A549 (cell line): Measurements from ENCODE around the gene PSMC5. TPM values are rescaled to one million over a fixed set of nuclear protein-coding genes. Genes with fewer than 3 reads are reported as not detected.
A peak's percentile ranks its signal among the peaks of the same experiment; 100 is the strongest.

Source experiments
- ATAC-seq, 2 experiments: fragments of 200-7000 bp in 1 of 2; fragments of >200 bp in 1 of 2; cut with Nextera tagmentation in 1 of 2; cut with Tn5 transposase in 1 of 2; 3 replicates each; pipeline versions ENCODE4 v1.8.0 to v1.9.1; 2018 to 2020; ENCODE audit warnings: mild to moderate bottlenecking in 1 of 2, moderate library complexity in 1 of 2
- CTCF ChIA-PET: fragments of 300-600 bp; sonication (Branson Sonifier 250); formaldehyde crosslinking; extraction: SDS; loops from one replicate; lab custom pipeline; 2021; ENCODE audit warnings: antibody characterized with exemption, inconsistent platforms; lab: Yijun Ruan, JAX
- POLR2A ChIA-PET: fragments of 350-600 bp; formaldehyde crosslinking; extraction: SDS; loops from one replicate; lab custom pipeline; 2021; ENCODE audit warnings: antibody characterized with exemption, inconsistent platforms; lab: Yijun Ruan, JAX
- DNase-seq, 2 experiments: peaks; one replicate each; pipeline versions ENCODE4 v3.0.0 to v3.0.0-alpha.2; 2011 to 2016; ENCODE audit warnings: low read depth in 1 of 2, low spot score in 1 of 2
- FAIRE-seq: peaks from 2 replicates; lab custom pipeline; 2011; peaks lifted over from hg19 to GRCh38; lab: Jason Lieb, UNC
- H3K27ac ChIP-seq, 2 experiments: fragments of >200 bp; sonication (Bioruptor Twin); formaldehyde crosslinking; 3 replicates each; pipeline ENCODE4 v1.5.1; 2016 to 2017
- H3K4me1 ChIP-seq: fragments of >200 bp; sonication (Bioruptor Twin); formaldehyde crosslinking; 3 replicates; pipeline ENCODE4 v1.6.1; 2016
- H3K4me2 ChIP-seq: fragments of >200 bp; sonication (Bioruptor Twin); formaldehyde crosslinking; 3 replicates; pipeline ENCODE4 v1.6.1; 2016
- H3K4me3 ChIP-seq: fragments of >200 bp; sonication (Bioruptor Twin); formaldehyde crosslinking; 3 replicates; pipeline ENCODE4 v1.5.1; 2016
- H3K9me3 ChIP-seq: fragments of >200 bp; sonication (Bioruptor Twin); formaldehyde crosslinking; 3 replicates; pipeline ENCODE4 v1.6.1; 2016
- BCL3 ChIP-seq: fragments of >200 bp; sonication (Bioruptor Twin); formaldehyde crosslinking; IDR thresholded peaks from 3 replicates; pipeline ENCODE4 v1.6.1; 2016
- CEBPB ChIP-seq, 2 experiments: fragments of >200 bp in 1 of 2; sonication (Bioruptor Twin) in 1 of 2; formaldehyde crosslinking in 1 of 2; IDR thresholded peaks; 2 replicates each; pipeline ENCODE4 v1.6.1; 2012 to 2016
- CHD2 ChIP-seq: fragments of 150-350 bp; IDR thresholded peaks from 2 replicates; pipeline ENCODE4 v1.6.1; 2014; ENCODE audit warnings: low read length; ENCODE audit not compliant: partially characterized antibody
- CTCF ChIP-seq: fragments of >200 bp; sonication (Bioruptor Twin); formaldehyde crosslinking; IDR thresholded peaks from 3 replicates; pipeline ENCODE4 v1.5.1; 2016
- ELK1 ChIP-seq: fragments of 150-350 bp; IDR thresholded peaks from 2 replicates; pipeline ENCODE4 v1.6.1; 2014; ENCODE audit warnings: low read depth, mild to moderate bottlenecking, low read length
- FOXS1 ChIP-seq: fragments of 250-450 bp; sonication (Bioruptor Pico); IDR thresholded peaks from 2 replicates; pipeline ENCODE4 v1.5.0; 2020; ENCODE audit warnings: mild to moderate bottlenecking, moderate library complexity
- GATA3 ChIP-seq: IDR thresholded peaks from 2 replicates; pipeline ENCODE4 v1.6.1; 2012; ENCODE audit warnings: borderline replicate concordance
- HOXA7 ChIP-seq: fragments of 250-450 bp; sonication (Bioruptor Pico); IDR thresholded peaks from 2 replicates; pipeline ENCODE4 v1.5.0; 2020; ENCODE audit warnings: mild to moderate bottlenecking, moderate library complexity
- KDM5A ChIP-seq: fragments of 200-600 bp; sonication (generic); IDR thresholded peaks from 2 replicates; pipeline ENCODE4 v1.6.1; 2016; ENCODE audit warnings: antibody characterized with exemption, mild to moderate bottlenecking
- MAX ChIP-seq: IDR thresholded peaks from 2 replicates; pipeline ENCODE4 v1.6.1; 2012
- PBX3 ChIP-seq: IDR thresholded peaks from 2 replicates; pipeline ENCODE4 v1.6.1; 2012
- PHF8 ChIP-seq: fragments of 200-600 bp; sonication (generic); IDR thresholded peaks from 2 replicates; pipeline ENCODE4 v1.6.1; 2016; ENCODE audit warnings: low read depth, mild to moderate bottlenecking, antibody characterized with exemption, moderate library complexity, borderline replicate concordance
- RARB ChIP-seq: fragments of 250-450 bp; sonication (Bioruptor Pico); IDR thresholded peaks from 2 replicates; pipeline ENCODE4 v1.8.0; 2021; ENCODE audit warnings: mild to moderate bottlenecking, moderate library complexity
- ZNF302 ChIP-seq: fragments of 250-450 bp; sonication (Bioruptor Pico); IDR thresholded peaks from 2 replicates; pipeline ENCODE4 v1.9.0; 2021; ENCODE audit warnings: inconsistent platforms, mild to moderate bottlenecking, moderate library complexity
- ZSCAN20 ChIP-seq: fragments of 250-450 bp; sonication (Bioruptor Pico); IDR thresholded peaks from 2 replicates; pipeline ENCODE4 v1.8.0; 2022; ENCODE audit warnings: mild to moderate bottlenecking, moderate library complexity
- WGBS: methylation state at CpG from one replicate; pipeline ENCODE4 v1.1.6; 2017; ENCODE audit errors: missing lambda C conversion rate; 5-methylcytosine and 5-hydroxymethylcytosine counted together
- polyA plus RNA-seq, 4 experiments: library from polyadenylated mRNA; depleted of rRNA in 3 of 4; stranded (reverse); fragments of >200 nt; fragmentation: RNase III in 1 of 4; extraction: RNeasy Plus Mini Kit Qiagen cat#74134 plus additional on column Dnase treatment in 1 of 4; gene quantifications; 2 replicates in 3 of 4; 3 replicates in 1 of 4; pipeline ENCODE4 v1.2.3, GENCODE V29; 2011 to 2017

Gene PSMC5
- polyA plus RNA-seq, 2 of the 4 experiments (the other 2 are of a cell fraction) = 303 to 406 TPM

- FAIRE-seq = no peak
- Histone ChIP-seq H3K4me3 (peak overlapping the region; percentile 74), H3K4me1 (peaks cover 22% of the 10 kb centered on the region), H3K9me3 (no peaks in the 10 kb centered on the region), H3K4me2 (peak overlapping the region; percentile 98), H3K27ac (peak overlapping the region; percentile 94 to 96)
- ChIA-PET CTCF (interaction anchor here (1.2 to 6.0 kb wide), 7 partner anchors 9 to 46 kb away, joined by 3 to 37 read pairs (median 5); partner anchors contain the start of gene SMARCD2), POLR2A (interaction anchor here (0.6 to 1.5 kb wide), 5 partner anchors 9 to 381 kb away, joined by 3 to 6 read pairs (median 3); partner anchors contain the start of genes CCDC47 and DDX42)
- DNase-seq = no peak
- TF ChIP-seq HOXA7 = peak; percentile 52; the same call in 1 of the 2 replicates
- no peak for TF ChIP-seq RARB (CRISPR knock-in tag)
- TF ChIP-seq KDM5A = peak; percentile 8; the same call in 1 of the 2 replicates
- no peak for TF ChIP-seq ZSCAN20 (CRISPR knock-in tag)
- TF ChIP-seq FOXS1 (CRISPR knock-in tag) = no peak
- TF ChIP-seq PBX3 = 0 out of 2 replicates have a peak, but pooled peaks have one; percentile 9
- no peak for TF ChIP-seq PHF8
- no peak for ATAC-seq
- WGBS = 3% methylated on average over 19 of the region's 19 CpGs
Measured at GRCh38 chr17:63827801-63828221, 580 bp downstream of the PSMC5 start.

GRCh38 chr17:63828936-63829335 lies 1.7 kb downstream of the PSMC5 start:
- peaks cover 22% of the 10 kb centered on the region for H3K4me1 ChIP-seq
- H3K4me2 ChIP-seq = peak overlapping the region; percentile 98
- ChIA-PET POLR2A (interaction anchor here (1.3 to 1.5 kb wide), 2 partner anchors 14 to 55 kb away, joined by 6 to 9 read pairs; partner anchors contain the start of genes CCDC47 and DDX42), CTCF (interaction anchor here (1.3 to 6.0 kb wide), 7 partner anchors 9 to 132 kb away, joined by 3 to 37 read pairs (median 8); no protein-coding TSS in a partner anchor)
- TF ChIP-seq CHD2 = no peak
- no peak for TF ChIP-seq ZNF302 (CRISPR knock-in tag)
- no peak for TF ChIP-seq CTCF
- no peak for TF ChIP-seq CEBPB (IDR thresholded peaks at IDR 0.05)
- TF ChIP-seq PBX3 = no peak
- TF ChIP-seq FOXS1 (CRISPR knock-in tag) = no peak
- no peak for TF ChIP-seq HOXA7
- TF ChIP-seq MAX = no peak
- TF ChIP-seq BCL3 = no peak
- no peak for TF ChIP-seq GATA3
- no peak for TF ChIP-seq ELK1
- no peak for TF ChIP-seq ZSCAN20 (CRISPR knock-in tag)
- no peak for DNase-seq
- no peak for ATAC-seq
- H3K4me3 ChIP-seq = no peak overlapping the region
- WGBS = 91% methylated on average over 3 of the region's 3 CpGs
- FAIRE-seq = no peak
- H3K9me3 ChIP-seq = no peaks in the 10 kb centered on the region
- no peak overlapping the region for H3K27ac ChIP-seq
